Measurements from ENCODE around the gene ZNF423. TPM values are rescaled to one million over a fixed set of nuclear protein-coding genes. Genes with fewer than 3 reads are reported as not detected.

Gene ZNF423
- total RNA-seq, 6 experiments from 2014 or later: not detected

DNA sequence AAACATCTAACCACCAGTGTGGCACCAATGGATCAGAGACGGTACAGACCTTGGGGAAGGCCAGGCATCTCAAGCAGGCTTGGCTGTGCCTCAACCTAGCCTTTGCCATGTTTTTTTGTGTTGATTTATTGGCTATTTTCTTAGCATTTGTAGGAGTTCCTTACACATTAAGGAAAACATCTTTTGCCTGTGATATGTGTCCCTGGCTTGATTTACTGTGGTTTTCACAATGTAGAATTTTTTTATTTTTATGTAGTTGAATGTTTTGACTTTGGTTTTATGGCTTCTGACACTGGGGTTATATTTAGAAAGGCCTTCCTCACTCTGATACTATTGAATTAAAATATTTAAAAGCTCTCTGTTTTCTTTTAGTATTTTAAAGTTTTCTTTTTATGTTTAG, 132.6 kb downstream of the ZNF423 start:
- TF ChIP-seq, protein P1, sequence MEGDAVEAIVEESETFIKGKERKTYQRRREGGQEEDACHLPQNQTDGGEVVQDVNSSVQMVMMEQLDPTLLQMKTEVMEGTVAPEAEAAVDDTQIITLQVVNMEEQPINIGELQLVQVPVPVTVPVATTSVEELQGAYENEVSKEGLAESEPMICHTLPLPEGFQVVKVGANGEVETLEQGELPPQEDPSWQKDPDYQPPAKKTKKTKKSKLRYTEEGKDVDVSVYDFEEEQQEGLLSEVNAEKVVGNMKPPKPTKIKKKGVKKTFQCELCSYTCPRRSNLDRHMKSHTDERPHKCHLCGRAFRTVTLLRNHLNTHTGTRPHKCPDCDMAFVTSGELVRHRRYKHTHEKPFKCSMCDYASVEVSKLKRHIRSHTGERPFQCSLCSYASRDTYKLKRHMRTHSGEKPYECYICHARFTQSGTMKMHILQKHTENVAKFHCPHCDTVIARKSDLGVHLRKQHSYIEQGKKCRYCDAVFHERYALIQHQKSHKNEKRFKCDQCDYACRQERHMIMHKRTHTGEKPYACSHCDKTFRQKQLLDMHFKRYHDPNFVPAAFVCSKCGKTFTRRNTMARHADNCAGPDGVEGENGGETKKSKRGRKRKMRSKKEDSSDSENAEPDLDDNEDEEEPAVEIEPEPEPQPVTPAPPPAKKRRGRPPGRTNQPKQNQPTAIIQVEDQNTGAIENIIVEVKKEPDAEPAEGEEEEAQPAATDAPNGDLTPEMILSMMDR (IDR thresholded peaks at IDR 0.05): no peak
- no peak for DNase-seq
- Mint-ChIP-seq H3K27ac (no peak overlapping the region), H3K27me3 (ENCODE audit: insufficient read depth) (peaks cover 3% of the 10 kb centered on the region; the same call in 1 of the 2 replicates), H3K4me1 (ENCODE audit: low read depth) (no peaks in the 10 kb centered on the region), H3K36me3 (ENCODE audit: low read depth) (no peaks in the 10 kb centered on the region), H3K4me3 (no peak overlapping the region), H3K9me3 (peaks cover 25% of the 10 kb centered on the region)

DNA sequence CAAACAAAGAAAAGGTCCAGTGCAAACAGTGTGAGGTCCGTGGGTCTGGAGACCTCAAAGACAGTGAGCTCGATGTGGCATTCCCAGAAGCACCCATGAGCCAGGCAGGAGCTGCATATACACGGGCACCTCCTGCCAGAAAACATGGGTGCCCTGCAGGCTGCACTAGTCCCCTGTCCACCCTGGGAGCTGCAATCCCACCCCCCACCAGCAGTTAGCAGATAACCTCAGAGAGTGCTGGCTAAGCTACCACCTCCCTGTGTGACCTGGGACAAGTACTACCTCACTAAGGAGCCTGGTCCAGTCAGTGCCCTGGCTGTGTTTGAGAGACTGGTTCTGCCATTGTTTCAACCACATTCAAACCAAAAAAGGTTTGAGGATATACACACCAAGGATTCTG, 135.7 kb downstream of the ZNF423 start:
- Mint-ChIP-seq H3K27ac (no peak overlapping the region), H3K4me1 (ENCODE audit: low read depth) (no peaks in the 10 kb centered on the region), H3K36me3 (ENCODE audit: low read depth) (no peaks in the 10 kb centered on the region), H3K27me3 (ENCODE audit: insufficient read depth) (peaks cover 2% of the 10 kb centered on the region; the same call in 1 of the 2 replicates), H3K4me3 (no peak overlapping the region), H3K9me3 (peaks cover 32% of the 10 kb centered on the region)
- TF ChIP-seq, protein P1 (IDR thresholded peaks at IDR 0.05): no peak
- no peak for DNase-seq

DNA sequence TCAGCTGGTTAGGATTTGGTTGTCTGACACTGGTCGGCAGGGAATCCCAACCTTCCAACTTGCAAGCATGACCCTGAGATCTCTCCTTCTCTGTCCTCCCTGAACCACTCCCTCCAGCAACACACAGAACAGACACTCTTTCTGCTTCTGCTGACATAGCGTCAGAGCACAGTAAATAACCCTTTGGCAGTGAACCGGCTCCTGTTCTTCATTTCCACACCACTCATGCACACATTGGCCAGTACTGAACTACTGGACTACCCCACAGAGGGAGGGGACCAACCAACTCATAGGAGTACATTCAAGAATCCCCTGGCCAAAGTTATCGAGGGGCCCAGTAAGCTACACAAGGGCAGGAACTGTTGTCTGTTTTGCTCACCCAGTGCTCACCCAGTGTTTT, 138.2 kb downstream of the ZNF423 start:
- peaks cover 2% of the 10 kb centered on the region; the same call in 1 of the 2 replicates for H3K27me3 Mint-ChIP-seq (ENCODE audit: insufficient read depth)
- no peaks in the 10 kb centered on the region for H3K36me3 Mint-ChIP-seq (ENCODE audit: low read depth)
- TF ChIP-seq, protein P1 (IDR thresholded peaks at IDR 0.05): no peak
- H3K9me3 Mint-ChIP-seq: peaks cover 31% of the 10 kb centered on the region
- H3K4me1 Mint-ChIP-seq (ENCODE audit: low read depth): no peaks in the 10 kb centered on the region
- no peak overlapping the region for H3K27ac Mint-ChIP-seq
- no peak overlapping the region for H3K4me3 Mint-ChIP-seq
- DNase-seq: no peak

DNA sequence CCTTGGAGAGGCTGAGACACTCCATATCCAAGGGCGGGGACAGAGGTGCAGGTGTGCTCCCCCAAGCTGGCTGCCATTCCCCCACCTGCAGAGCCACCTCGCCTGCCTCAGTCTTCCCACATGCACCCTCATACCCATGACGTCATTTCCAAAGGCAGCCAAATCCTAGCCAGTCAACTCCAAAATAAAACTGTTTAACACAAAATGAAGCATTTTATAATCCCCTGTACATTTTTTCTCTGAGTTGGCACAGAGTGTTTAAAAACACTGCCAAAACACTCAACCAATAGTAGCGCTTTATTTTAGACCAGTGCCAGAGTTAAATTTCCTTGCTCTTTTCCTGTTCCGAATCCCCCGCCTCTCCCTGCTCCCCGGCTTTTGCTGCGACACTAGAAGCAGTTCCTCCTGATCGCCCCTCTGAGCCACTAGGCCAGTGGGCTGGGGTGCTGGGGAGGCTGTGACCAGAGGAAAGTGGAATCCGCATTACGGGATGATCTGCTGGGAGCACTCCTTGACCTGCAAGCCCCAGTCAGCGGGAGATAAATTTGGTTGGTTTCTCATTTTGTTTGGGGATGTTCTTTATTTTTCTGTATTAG, 139.5 kb downstream of the ZNF423 start:
- no peak for DNase-seq
- H3K9me3 Mint-ChIP-seq: peaks cover 22% of the 10 kb centered on the region; the same call in 1 of the 2 replicates
- TF ChIP-seq, protein P1 (IDR thresholded peaks at IDR 0.05): no peak
- no peaks in the 10 kb centered on the region for H3K4me1 Mint-ChIP-seq (ENCODE audit: low read depth)
- peaks cover 2% of the 10 kb centered on the region for H3K27me3 Mint-ChIP-seq (ENCODE audit: insufficient read depth)
- H3K27ac Mint-ChIP-seq: no peak overlapping the region
- no peaks in the 10 kb centered on the region for H3K36me3 Mint-ChIP-seq (ENCODE audit: low read depth)
- H3K4me3 Mint-ChIP-seq: no peak overlapping the region

DNA sequence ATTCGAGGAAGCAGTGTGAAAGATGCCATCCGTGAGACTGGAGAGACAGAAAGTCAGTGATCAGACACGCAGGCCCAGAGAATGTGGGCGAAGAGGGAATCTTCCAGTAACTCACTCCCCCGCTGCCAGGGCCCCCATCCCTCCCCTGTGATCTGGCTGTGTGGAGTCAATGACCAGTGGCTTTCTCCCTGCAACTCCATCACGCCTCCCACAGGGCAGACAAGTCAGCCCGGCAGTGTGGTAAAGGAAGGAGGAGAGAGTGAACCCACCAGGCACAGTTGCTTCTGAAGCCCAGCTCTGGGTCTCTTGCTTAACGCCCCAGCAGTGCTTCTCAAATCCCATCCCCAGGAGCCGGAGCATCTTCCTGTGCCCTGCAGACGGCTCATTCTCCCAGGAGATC, 142.1 kb downstream of the ZNF423 start:
- Mint-ChIP-seq H3K4me1 (ENCODE audit: low read depth) (no peaks in the 10 kb centered on the region), H3K9me3 (peaks cover 18% of the 10 kb centered on the region; the same call in 1 of the 2 replicates), H3K27me3 (ENCODE audit: insufficient read depth) (peaks cover 2% of the 10 kb centered on the region), H3K4me3 (no peak overlapping the region), H3K27ac (no peak overlapping the region), H3K36me3 (ENCODE audit: low read depth) (no peaks in the 10 kb centered on the region)
- TF ChIP-seq, protein P1 (IDR thresholded peaks at IDR 0.05): no peak
- no peak for DNase-seq
